Stimulated activated effector memory CD8-positive, alpha-beta T cell treated with anti-CD3 and anti-CD28 coated beads, Interleukin-12 subunit alpha, Interleukin-12 subunit beta, amount 100 ng/mL, for 72 hours (primary cell): ENCODE data around the gene CHST6.
"Not testable (repeated sequence)": the region's sequence is repeated elsewhere in the genome, so short reads cannot be mapped to it uniquely, and the experiment has no call there.

Source experiments
- ATAC-seq: fragments of 150-1000 bp; cut with Tn5 transposase; 2 replicates; pipeline ENCODE4 v1.10.0; 2021
- DNase-seq, 2 donors: peaks; one replicate each; pipeline ENCODE4 v3.0.0; 2021 to 2022; ENCODE audit warnings: low spot score in 2 of 2
- H3K27ac Mint-ChIP-seq: one replicate; pipeline ENCODE4 v1.8.0; 2022; ENCODE audit warnings: mild to moderate bottlenecking, mixed read lengths
- H3K36me3 Mint-ChIP-seq: one replicate; pipeline ENCODE4 v1.8.0; 2022; ENCODE audit warnings: mild to moderate bottlenecking, mixed read lengths
- H3K4me1 Mint-ChIP-seq: one replicate; pipeline ENCODE4 v1.8.0; 2022; ENCODE audit warnings: mixed read lengths
- H3K4me3 Mint-ChIP-seq: one replicate; pipeline ENCODE4 v1.8.0; 2022; ENCODE audit warnings: mild to moderate bottlenecking, mixed read lengths
- H3K9me3 Mint-ChIP-seq: one replicate; pipeline ENCODE4 v1.8.0; 2022; ENCODE audit warnings: mixed read lengths

The CHST6 gene

DNA sequence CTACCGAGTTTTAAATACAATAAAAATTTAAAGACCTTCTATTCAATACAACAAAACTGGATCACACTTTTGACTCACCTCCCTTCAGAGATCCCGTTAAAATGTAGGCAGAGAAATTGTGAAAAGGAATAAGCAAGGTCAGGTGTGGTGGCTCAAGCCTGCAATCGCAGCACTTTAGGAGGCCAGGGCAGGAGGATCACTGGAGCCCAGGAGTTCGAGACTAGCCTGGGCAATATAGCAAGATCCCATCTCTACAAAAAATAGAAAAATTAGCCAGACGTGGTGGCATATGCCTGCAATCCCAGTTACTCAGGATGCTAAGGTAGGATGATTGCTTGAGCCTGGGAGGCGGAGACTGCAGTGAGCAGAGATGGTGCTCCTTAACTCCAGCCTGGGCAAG is 23.9 kb upstream of the CHST6 start:
- Mint-ChIP-seq H3K27ac (no peak overlapping the region), H3K9me3 (no peaks in the 10 kb centered on the region), H3K36me3 (peaks cover 6% of the 10 kb centered on the region), H3K4me3 (no peak overlapping the region), H3K4me1 (peaks cover 13% of the 10 kb centered on the region)
- DNase-seq (no peak), ATAC-seq (no peak)

DNA sequence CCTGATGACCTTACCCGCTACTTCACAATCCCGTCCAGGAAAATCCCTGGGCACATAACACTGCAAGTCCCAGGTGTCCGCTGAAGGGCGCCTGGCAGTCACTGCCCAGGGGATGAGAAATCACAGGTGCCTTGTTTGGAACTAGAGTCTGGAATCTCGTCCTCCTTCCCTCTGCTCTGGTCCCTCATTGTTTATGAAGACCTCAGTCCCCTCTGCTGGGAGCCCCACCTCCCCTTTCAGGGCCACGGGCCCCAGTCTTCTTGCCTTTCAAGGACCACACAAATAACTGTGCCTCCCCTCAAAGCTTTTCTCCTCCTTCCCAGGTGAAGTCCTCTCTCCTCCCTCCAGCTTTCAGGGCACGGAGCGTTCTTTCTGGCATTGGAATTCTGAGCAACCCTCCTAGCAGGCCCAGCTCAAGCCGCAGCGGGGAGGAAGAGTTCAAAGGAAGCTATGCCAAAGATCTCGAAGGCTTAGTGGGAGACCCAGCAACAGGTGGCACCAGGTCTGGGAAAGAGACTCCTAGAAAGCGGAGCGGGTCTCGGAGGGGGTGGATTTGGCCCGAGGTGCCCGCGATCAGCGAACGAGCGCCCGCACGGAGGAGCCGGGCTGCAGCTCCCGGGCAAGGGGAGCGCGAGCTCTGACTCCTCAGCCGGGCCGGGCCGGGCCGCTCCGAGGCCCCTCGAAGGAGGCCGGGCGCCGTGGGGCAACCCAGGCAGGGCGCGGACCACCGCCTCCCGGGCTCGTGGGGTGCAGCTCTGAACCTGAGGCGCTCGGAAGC is 21.1 kb upstream of the CHST6 start:
- H3K9me3 Mint-ChIP-seq, H3K36me3 Mint-ChIP-seq: not testable (repeated sequence)
- ATAC-seq (peak; percentile 58), DNase-seq (peak in 1 of 2 donors; percentile 32)
- peak overlapping the region; percentile 63 for H3K27ac Mint-ChIP-seq
- H3K4me3 Mint-ChIP-seq: peak overlapping the region; percentile 90
- H3K4me1 Mint-ChIP-seq: peaks cover 13% of the 10 kb centered on the region

DNA sequence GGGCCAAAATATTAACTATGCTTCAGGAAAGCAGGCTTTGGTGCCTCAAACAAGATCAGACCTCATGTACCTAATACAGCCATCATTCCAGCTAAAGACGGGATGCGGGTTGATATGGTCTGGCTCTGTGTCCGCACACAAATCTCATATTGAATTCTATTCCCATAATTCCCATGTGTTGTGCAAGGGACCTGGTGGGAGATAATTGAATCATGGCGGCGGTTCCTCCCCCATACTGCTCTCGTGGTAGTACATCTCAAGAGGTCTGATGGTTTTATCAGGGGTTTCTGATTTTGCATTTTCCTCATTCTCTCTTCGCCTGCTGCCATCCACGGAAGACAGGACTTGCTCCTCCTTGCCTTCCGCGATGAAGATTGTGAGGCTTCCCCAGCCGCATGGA is 19.1 kb upstream of the CHST6 start:
- no peak overlapping the region for H3K4me3 Mint-ChIP-seq
- no peaks in the 10 kb centered on the region for H3K9me3 Mint-ChIP-seq
- no peak for DNase-seq
- H3K27ac Mint-ChIP-seq: peak overlapping the region; percentile 23
- peaks cover 6% of the 10 kb centered on the region for H3K36me3 Mint-ChIP-seq
- peaks cover 13% of the 10 kb centered on the region for H3K4me1 Mint-ChIP-seq
- no peak for ATAC-seq

DNA sequence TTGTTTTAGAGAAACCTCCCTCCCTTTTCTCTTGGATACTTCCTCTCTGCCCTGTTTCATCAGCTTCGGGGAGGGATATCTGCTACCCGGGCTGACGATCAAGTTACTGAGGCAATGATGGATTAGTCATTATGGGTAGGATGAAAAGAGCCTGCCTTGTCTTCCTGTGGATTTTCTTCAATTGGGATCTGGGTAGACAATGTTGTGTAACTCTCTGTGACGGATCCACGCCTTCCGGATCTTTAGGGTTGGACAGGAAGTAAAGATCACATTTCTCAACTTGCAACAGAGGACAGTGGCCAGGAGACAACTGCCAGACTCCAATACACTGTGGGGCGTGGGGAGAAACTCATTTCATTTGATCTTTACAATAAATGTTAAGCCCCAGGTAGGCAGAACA is 11.3 kb upstream of the CHST6 start:
- no peak overlapping the region for H3K4me3 Mint-ChIP-seq
- H3K36me3 Mint-ChIP-seq: no peaks in the 10 kb centered on the region
- ATAC-seq: no peak
- H3K9me3 Mint-ChIP-seq: no peaks in the 10 kb centered on the region
- H3K4me1 Mint-ChIP-seq: no peaks in the 10 kb centered on the region
- no peak for DNase-seq
- no peak overlapping the region for H3K27ac Mint-ChIP-seq

DNA sequence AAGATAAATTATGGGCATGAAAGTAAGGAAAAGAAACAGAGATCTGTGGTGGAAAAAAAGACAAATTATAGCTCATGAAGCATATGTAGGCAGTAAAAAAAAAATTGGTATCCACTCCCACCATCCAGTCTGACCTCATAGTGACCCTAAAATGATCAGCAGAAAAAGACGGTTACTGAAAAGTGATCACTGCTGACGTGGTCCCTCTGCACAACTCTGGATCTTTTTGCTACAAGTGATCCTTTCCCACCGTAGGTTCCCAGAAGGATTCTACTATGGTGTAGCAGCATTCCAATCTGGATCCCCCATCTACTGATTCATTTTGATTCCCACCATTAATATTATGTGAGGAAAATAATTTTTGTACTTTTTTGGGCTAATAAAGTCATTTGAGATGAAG is 10.9 kb upstream of the CHST6 start:
- no peak for ATAC-seq
- Mint-ChIP-seq H3K27ac (no peak overlapping the region), H3K4me1 (no peaks in the 10 kb centered on the region), H3K4me3 (no peak overlapping the region), H3K9me3 (no peaks in the 10 kb centered on the region), H3K36me3 (no peaks in the 10 kb centered on the region)
- no peak for DNase-seq

DNA sequence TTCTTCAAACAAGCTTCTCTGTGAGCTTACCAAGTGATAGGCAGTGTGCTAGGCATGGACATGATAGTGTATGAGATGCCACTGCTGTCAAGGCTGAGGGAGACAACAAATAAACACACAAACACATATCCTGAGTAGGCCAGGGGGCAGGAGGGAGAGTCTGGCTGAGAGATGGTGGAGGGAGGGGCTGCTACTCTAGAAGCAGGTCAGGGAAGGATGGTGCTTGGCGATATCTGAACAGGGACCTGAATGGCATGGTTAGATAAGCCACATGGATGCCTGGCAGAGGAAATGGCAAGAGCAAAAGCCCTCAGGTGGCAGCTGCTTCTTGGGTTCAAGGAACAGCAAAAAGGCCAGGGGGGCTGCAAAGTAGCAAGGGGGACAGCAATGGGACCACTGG is 8.6 kb upstream of the CHST6 start:
- Mint-ChIP-seq H3K4me3 (no peak overlapping the region), H3K27ac (no peak overlapping the region), H3K4me1 (no peaks in the 10 kb centered on the region), H3K9me3 (no peaks in the 10 kb centered on the region), H3K36me3 (no peaks in the 10 kb centered on the region)
- DNase-seq (no peak), ATAC-seq (no peak)

DNA sequence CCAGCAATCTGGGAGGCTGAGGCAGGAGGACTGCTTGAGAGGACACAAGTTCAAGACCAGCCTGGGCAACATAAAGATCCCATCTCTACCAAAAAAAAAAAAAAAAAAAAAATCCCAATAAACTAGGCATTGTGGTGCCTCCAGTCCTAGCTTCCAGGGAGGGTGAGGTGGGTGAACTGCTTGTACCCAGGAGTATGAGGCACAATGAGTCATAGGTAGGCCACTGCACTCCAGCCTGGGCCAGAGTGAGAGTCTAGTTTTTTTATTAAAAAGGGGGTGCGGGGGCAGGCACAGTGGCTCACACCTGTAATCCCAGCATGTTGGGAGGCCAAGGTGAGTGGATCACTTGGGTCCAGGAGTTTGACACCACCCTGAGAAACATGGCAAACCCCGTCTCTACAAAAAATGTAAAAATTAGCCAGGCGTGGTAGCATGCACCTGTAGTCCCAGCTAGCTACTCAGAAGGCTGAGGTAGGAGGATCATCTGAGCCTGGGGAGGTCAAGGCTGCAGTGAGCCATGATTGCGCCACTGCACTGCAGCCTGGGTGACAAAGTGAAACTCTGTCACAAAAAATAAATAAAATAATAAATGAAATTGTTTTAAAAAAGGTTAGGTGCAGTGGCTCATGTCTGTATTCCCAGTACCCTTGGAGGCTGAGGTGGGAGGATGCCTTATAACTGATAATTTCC is 7.8 kb upstream of the CHST6 start:
- Mint-ChIP-seq H3K4me3 (no peak overlapping the region), H3K36me3 (no peaks in the 10 kb centered on the region), H3K9me3 (no peaks in the 10 kb centered on the region), H3K27ac (no peak overlapping the region), H3K4me1 (no peaks in the 10 kb centered on the region)
- no peak for ATAC-seq
- no peak for DNase-seq

DNA sequence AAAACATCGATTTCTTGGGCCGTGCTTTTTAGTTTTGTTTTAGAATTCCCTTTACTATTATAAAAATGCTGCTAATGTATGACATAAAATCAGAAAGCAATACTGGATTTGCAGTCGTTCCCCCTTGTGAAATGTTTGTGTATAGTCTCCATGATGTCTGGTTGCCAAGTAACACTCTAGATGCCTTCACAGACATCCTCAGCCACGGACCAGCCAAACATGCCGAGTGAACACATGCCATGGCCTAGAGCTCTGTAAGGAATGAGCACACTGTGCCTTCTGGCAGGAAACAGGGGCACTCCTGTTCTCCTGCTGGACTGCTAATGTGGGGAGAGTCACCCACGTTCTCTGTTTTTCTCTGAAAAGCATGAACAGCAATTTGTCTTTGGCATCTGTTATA is 6.6 kb upstream of the CHST6 start:
- not testable (repeated sequence) for H3K9me3 Mint-ChIP-seq, H3K27ac Mint-ChIP-seq, DNase-seq, H3K4me3 Mint-ChIP-seq, ATAC-seq, H3K4me1 Mint-ChIP-seq, H3K36me3 Mint-ChIP-seq

DNA sequence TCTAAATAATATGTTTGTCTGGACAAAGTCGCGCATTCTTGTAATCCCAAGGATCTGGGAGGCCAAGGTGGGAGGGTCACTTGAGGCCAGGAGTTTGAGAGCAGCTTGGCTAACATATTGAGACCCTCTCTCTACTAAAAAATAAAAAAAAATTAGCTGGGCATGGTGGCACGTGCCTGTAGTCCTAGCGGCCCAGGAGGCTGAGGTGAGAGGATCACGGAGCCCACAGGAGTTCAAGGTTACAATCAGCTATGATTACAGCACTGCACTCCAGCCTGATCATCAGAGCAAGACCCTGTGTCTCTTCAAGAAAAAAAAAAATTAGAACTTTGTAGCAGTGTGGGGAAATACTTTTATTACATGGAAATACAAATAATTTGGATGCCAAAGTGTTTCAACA is 6.1 kb upstream of the CHST6 start:
- H3K4me3 Mint-ChIP-seq: no peak overlapping the region
- DNase-seq (no peak), ATAC-seq (no peak)
- H3K9me3 Mint-ChIP-seq: no peaks in the 10 kb centered on the region
- no peaks in the 10 kb centered on the region for H3K36me3 Mint-ChIP-seq
- no peak overlapping the region for H3K27ac Mint-ChIP-seq
- no peaks in the 10 kb centered on the region for H3K4me1 Mint-ChIP-seq

DNA sequence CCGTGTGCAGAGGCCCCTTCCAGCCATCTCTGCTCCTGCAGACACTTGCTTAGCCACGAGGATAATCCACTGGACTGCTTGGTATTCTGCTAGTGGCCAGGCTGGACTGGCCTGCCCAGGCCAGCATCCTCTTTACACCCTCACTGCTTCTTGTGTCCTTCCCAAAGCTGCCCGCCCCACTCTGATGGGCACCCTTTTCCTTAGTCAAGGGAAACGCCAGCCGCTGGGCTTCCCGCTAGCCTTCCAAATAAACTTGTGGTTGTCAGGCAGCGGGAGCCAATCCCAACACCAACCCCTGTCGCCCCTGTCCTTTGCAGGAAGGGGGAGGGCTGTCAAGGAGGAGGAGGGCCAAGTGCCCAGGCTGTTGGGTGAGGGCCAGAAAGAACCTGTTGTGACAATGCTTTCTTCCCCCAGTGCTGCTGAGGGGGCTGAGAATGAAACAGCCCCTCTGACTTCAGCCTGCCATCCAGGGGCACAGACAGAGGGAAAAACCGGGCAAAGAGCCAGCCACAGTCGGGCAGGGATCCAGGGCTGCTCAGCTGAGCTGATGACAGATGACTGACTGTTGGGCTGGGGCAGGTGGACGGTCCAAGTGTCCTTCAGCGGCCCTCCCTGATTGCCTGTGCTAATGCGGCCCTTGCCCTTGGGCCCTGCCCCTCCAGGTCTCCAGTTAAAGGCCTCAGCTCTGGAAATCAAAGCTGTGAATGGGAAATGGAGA is 3.5 kb upstream of the CHST6 start:
- not testable (repeated sequence) for H3K27ac Mint-ChIP-seq, ATAC-seq, H3K36me3 Mint-ChIP-seq, H3K4me3 Mint-ChIP-seq, H3K4me1 Mint-ChIP-seq, DNase-seq, H3K9me3 Mint-ChIP-seq

DNA sequence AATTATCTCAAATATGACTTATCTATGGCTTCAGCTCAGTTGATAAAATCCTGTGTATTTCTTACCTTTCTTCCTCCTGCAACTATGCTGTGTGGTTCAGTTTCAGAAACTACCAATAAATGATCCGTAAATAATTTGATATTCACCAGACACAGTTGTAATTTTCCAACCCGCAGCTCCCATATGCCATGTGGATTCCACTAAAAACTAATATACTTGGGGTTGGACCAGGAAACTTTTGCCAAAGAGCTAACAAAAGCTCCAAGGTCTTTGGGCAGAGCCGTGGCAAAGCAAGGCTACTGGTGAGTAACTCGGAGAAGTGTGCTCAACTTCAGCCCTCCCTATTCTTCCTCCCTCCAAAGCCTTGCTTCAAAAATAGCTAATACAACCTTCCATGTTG is 2.3 kb upstream of the CHST6 start:
- Mint-ChIP-seq H3K4me3 (no peak overlapping the region), H3K27ac (no peak overlapping the region), H3K4me1 (peaks cover 7% of the 10 kb centered on the region), H3K9me3 (no peaks in the 10 kb centered on the region), H3K36me3 (no peaks in the 10 kb centered on the region)
- DNase-seq (no peak), ATAC-seq (no peak)

DNA sequence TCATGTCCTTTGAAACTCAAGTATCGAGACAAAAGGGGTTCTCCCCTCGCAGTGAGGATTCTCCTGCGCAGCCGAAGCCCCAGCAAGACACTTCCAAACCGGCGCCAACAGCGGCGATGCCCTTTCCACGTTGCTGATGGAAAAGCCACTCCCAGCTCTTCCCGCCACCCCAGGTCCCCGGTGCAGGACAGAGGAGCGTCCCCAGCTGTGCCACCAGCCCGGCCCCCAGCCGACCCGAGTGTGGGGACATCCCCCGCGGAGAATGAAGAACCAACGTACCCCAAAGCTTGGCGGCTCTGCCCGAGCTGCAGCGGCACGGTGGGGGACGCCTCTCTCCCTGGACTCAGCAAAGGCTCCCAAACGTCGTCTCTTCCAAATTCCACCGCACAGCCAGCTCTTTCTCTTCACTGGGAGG is 573 bp downstream of the CHST6 start:
- peak overlapping the region; percentile 67 for H3K4me3 Mint-ChIP-seq
- H3K27ac Mint-ChIP-seq: peak overlapping the region; percentile 48
- no peak for ATAC-seq
- H3K36me3 Mint-ChIP-seq: no peaks in the 10 kb centered on the region
- peaks cover 7% of the 10 kb centered on the region for H3K4me1 Mint-ChIP-seq
- DNase-seq: no peak
- H3K9me3 Mint-ChIP-seq: no peaks in the 10 kb centered on the region

DNA sequence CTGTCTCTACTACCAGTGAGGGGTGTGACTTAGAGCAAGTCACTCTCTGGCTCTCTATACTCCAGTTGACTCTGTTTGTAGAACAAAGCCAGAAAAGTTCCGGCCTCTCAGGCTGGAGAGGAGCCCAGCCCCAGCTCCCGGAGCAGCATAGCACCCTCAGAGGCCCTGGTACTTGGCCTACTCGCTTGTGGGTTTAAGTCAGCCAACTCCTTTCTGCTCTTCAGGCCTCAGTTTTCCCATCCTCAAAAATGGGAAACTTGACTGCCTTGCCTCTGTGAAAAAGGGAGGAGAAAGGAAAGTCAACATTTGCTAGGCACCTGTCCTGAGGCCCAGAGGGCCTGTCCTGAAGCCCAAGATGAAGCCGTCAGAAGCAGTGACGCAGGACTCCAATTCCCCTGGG is 1.1 kb downstream of the CHST6 start:
- H3K9me3 Mint-ChIP-seq: no peaks in the 10 kb centered on the region
- H3K27ac Mint-ChIP-seq: no peak overlapping the region
- DNase-seq (no peak), ATAC-seq (no peak)
- H3K4me1 Mint-ChIP-seq: peaks cover 7% of the 10 kb centered on the region
- H3K36me3 Mint-ChIP-seq: no peaks in the 10 kb centered on the region
- peak overlapping the region; percentile 67 for H3K4me3 Mint-ChIP-seq

DNA sequence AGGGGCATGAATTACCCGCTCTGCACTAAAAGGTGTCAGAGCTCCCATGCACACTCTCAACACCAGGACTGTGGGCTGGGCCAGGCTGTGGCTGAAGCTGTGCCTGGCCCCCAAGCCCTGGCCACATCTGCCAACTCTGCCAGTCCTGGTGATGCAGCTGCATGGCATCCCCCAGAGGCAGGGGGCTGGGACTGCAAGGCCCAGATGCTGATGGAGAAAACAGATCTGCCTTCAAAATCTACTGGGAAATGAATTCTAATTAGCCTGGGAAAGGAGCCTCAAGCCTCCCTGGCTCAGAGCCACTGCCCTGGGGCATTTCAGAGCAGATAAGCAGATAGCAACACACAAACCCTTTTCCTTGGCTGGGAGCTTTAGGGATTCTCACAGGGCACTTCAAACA is 3.4 kb downstream of the CHST6 start:
- ATAC-seq: peak; percentile 41
- Mint-ChIP-seq H3K4me1 (peaks cover 7% of the 10 kb centered on the region), H3K36me3 (no peaks in the 10 kb centered on the region), H3K9me3 (no peaks in the 10 kb centered on the region), H3K4me3 (no peak overlapping the region), H3K27ac (no peak overlapping the region)
- DNase-seq: no peak

DNA sequence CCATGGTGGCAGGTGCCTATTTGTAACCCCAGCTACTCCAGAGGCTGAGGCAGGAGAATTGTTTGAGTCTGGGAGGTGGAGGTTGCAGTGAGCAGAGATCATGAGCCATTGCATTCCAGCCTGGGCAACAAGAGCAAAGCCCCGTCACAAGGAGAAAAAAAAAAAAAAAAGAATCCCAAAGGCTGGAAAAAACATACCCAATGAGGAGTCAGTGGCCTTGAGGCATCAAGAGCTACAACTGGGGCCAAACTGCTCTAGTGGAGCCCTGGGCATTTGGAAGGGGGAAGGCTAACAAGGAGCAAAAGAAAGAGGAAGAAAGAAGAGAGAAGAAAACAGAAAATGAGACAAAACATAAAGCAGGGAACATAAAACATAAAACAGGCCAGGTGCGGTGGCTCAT is 6.9 kb downstream of the CHST6 start:
- DNase-seq (no peak), ATAC-seq (no peak)
- Mint-ChIP-seq H3K27ac (no peak overlapping the region), H3K4me1 (no peaks in the 10 kb centered on the region), H3K9me3 (no peaks in the 10 kb centered on the region), H3K36me3 (no peaks in the 10 kb centered on the region), H3K4me3 (no peak overlapping the region)
